A673 (cell line): ENCODE results near the gene EIF2AK2. TPM values are rescaled to one million over a fixed set of nuclear protein-coding genes. Genes with fewer than 3 reads are reported as not detected.
A peak's percentile ranks its signal among the peaks of the same experiment; 100 is the strongest.
"Not testable (repeated sequence)": the region's sequence is repeated elsewhere in the genome, so short reads cannot be mapped to it uniquely, and the experiment has no call there.

Experiments used
- BruUV-seq: library from RNA; stranded (reverse); fragments of 400-500 nt; replicated peaks from 2 replicates; lab custom pipeline; 2021; lab: Mats Ljungman, UMichigan
- CTCF ChIA-PET: fragments of 300-600 bp; sonication (Branson Sonifier 250); formaldehyde crosslinking; loops from one replicate; lab custom pipeline; 2022; ENCODE audit warnings: antibody characterized with exemption; lab: Charles Lee
- POLR2A ChIA-PET: fragments of 300-600 bp; sonication (Branson Sonifier 250); formaldehyde crosslinking; loops from one replicate; lab custom pipeline; 2022; ENCODE audit warnings: antibody characterized with exemption; ENCODE audit not compliant: low non-redundant PET; lab: Charles Lee
- DNase-seq: peaks from one replicate; pipeline ENCODE4 v3.0.0-alpha.2; 2015; ENCODE audit warnings: low spot score
- H3K27ac ChIP-seq: fragments of 200-600 bp; sonication (generic); 2 replicates; pipeline ENCODE4 v1.5.1; 2016; ENCODE audit warnings: mixed run types, low read depth, mild to moderate bottlenecking, mixed read lengths, antibody characterized with exemption, low read length; ENCODE audit not compliant: poor library complexity, severe bottlenecking
- H3K27me3 ChIP-seq: fragments of 200-600 bp; sonication (generic); replicated peaks from 2 replicates; pipeline ENCODE4 v1.6.1; 2017; ENCODE audit warnings: mixed run types, low read depth, mild to moderate bottlenecking, mixed read lengths, antibody characterized with exemption, low read length; ENCODE audit not compliant: insufficient read depth, poor library complexity
- H3K36me3 ChIP-seq: fragments of 200-600 bp; sonication (generic); 2 replicates; pipeline ENCODE4 v1.6.1; 2016; ENCODE audit warnings: mixed run types, mild to moderate bottlenecking, mixed read lengths, antibody characterized with exemption, low read length; ENCODE audit not compliant: insufficient read depth, poor library complexity, severe bottlenecking
- H3K4me1 ChIP-seq: fragments of 200-600 bp; sonication (generic); 2 replicates; pipeline ENCODE4 v1.6.1; 2017; ENCODE audit warnings: mixed run types, mild to moderate bottlenecking, mixed read lengths, antibody characterized with exemption, low read length; ENCODE audit not compliant: insufficient read depth, poor library complexity, severe bottlenecking
- H3K4me3 ChIP-seq: fragments of 200-600 bp; sonication (generic); 2 replicates; pipeline ENCODE4 v1.5.1; 2016; ENCODE audit warnings: low read depth, mixed run types, mild to moderate bottlenecking, mixed read lengths, low read length; ENCODE audit not compliant: poor library complexity, severe bottlenecking
- H3K9me3 ChIP-seq: fragments of 200-600 bp; sonication (generic); 2 replicates; pipeline ENCODE4 v1.6.1; 2016; ENCODE audit warnings: mixed run types, low read depth, mild to moderate bottlenecking, mixed read lengths, antibody characterized with exemption, low read length; ENCODE audit not compliant: poor library complexity, severe bottlenecking
- EZH2 ChIP-seq: fragments of 200-600 bp; sonication (generic); IDR thresholded peaks from 2 replicates; pipeline ENCODE4 v1.6.1; 2017; ENCODE audit warnings: borderline replicate concordance, low read depth, mild to moderate bottlenecking, mixed read lengths, antibody characterized with exemption, low read length; ENCODE audit not compliant: poor library complexity, severe bottlenecking
- intact Hi-C: fragments of 100-400 bp; cut with micrococcal nuclease; formaldehyde crosslinking; loops from one replicate; pipeline ENCODE4 v1.10.0; 2022; ENCODE audit not compliant: unreplicated experiment
- total RNA-seq: library from RNA; stranded (reverse); gene quantifications from 2 replicates; pipeline ENCODE4 v1.2.3, GENCODE V29; 2021
- TF ChIP-seq, protein P1 (sequence below): fragments of 300-800, 200-600 bp; sonication (generic); conservative IDR thresholded peaks from 2 replicates; pipeline ENCODE4 v1.5.1; 2017; ENCODE audit warnings: low read depth, mild to moderate bottlenecking, antibody characterized with exemption, low read length, moderate library complexity, mixed read lengths

The EIF2AK2 gene
- total RNA-seq, 1 experiment from 2014 or later: 64.4 TPM

- H3K27ac ChIP-seq: no peak overlapping the region
- intact Hi-C loops: no loop called here
- H3K27me3 ChIP-seq: no peaks in the 10 kb centered on the region
- no peak for DNase-seq
- peaks cover 27% of the 10 kb centered on the region for H3K36me3 ChIP-seq
- peaks cover 4% of the 10 kb centered on the region for H3K4me1 ChIP-seq
- no TSS peak for BruUV-seq
- ChIA-PET CTCF (no interaction called here), POLR2A (no interaction called here)
- H3K9me3 ChIP-seq: peaks cover 8% of the 10 kb centered on the region
- no peak for TF ChIP-seq EZH2
- TF ChIP-seq, protein P1, sequence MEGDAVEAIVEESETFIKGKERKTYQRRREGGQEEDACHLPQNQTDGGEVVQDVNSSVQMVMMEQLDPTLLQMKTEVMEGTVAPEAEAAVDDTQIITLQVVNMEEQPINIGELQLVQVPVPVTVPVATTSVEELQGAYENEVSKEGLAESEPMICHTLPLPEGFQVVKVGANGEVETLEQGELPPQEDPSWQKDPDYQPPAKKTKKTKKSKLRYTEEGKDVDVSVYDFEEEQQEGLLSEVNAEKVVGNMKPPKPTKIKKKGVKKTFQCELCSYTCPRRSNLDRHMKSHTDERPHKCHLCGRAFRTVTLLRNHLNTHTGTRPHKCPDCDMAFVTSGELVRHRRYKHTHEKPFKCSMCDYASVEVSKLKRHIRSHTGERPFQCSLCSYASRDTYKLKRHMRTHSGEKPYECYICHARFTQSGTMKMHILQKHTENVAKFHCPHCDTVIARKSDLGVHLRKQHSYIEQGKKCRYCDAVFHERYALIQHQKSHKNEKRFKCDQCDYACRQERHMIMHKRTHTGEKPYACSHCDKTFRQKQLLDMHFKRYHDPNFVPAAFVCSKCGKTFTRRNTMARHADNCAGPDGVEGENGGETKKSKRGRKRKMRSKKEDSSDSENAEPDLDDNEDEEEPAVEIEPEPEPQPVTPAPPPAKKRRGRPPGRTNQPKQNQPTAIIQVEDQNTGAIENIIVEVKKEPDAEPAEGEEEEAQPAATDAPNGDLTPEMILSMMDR: no peak
- H3K4me3 ChIP-seq: no peak overlapping the region
Observed at GRCh38 chr2:37198681-37199065, 41.9 kb upstream of the EIF2AK2 start.

GRCh38 chr2:37196320-37197195 is 39.8 kb upstream of the EIF2AK2 start, which contains the start of gene CEBPZOS:
Gene CEBPZOS (plus strand): TSS chr2:37196496. CDS start chr2:37199705, 3,209 bp downstream.
- DNase-seq: peak; percentile 81
- H3K27me3 ChIP-seq: no peaks in the 10 kb centered on the region
- H3K4me1 ChIP-seq: peaks cover 4% of the 10 kb centered on the region
- no TSS peak for BruUV-seq
- H3K27ac ChIP-seq: peak within 1 kb of the TSS; percentile 85
- POLR2A ChIA-PET: no interaction called here
- intact Hi-C loops: no loop called here
- peaks cover 7% of the 10 kb centered on the region for H3K36me3 ChIP-seq
- CTCF ChIA-PET: no interaction called here
- peak within 1 kb of the TSS; percentile 77 for H3K4me3 ChIP-seq
- H3K9me3 ChIP-seq: no peaks in the 10 kb centered on the region
- TF ChIP-seq, protein P1: no peak
- TF ChIP-seq EZH2: no peak

DNA sequence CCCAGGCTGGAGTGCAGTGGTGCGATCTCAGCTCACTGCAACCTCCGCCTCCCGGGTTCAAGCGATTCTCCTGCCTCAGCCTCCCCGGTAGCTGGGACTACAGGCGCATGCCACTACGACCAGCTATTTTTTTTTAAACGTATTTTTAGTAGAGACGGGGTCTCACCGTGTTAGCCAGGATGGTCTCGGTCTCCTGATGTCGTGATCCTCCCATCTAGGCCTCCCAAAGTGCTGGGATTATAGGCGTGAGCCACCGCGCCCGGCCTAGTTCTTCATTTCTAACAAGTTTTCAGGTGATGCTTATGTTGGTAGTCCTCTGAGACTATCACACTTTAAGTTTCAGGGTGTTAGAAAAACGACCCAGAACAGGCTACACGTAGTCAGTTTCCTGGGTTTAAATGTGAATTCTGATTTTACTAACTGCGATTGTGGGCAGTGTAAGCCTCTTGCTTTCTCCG is 39.1 kb upstream of the EIF2AK2 start:
- H3K4me1 ChIP-seq, intact Hi-C loops, H3K9me3 ChIP-seq, H3K36me3 ChIP-seq, CTCF ChIA-PET, H3K27me3 ChIP-seq, BruUV-seq, POLR2A ChIA-PET, DNase-seq: not testable (repeated sequence)
- peak overlapping the region; percentile 77 for H3K4me3 ChIP-seq
- H3K27ac ChIP-seq: peak overlapping the region; percentile 85
